GM06990 (cell line): ENCODE data around the gene TSPOAP1.

Source experiments
- DNase-seq: peaks from one replicate; pipeline ENCODE4 v3.0.0-alpha.2; 2011; ENCODE audit not compliant: insufficient read length; ENCODE audit errors: extremely low read depth
- H3K27me3 ChIP-seq: replicated peaks from 2 replicates; pipeline ENCODE4 v1.6.0; 2011; ENCODE audit warnings: low read length; ENCODE audit not compliant: control insufficient read depth, insufficient read depth
- H3K36me3 ChIP-seq: 2 replicates; pipeline ENCODE4 v1.5.1; 2011; ENCODE audit warnings: low read length; ENCODE audit not compliant: control insufficient read depth, insufficient read depth
- H3K4me3 ChIP-seq: replicated peaks from 2 replicates; pipeline ENCODE4 v1.5.1; 2011; ENCODE audit warnings: low read depth, mild to moderate bottlenecking, control low read depth, low read length
- TF ChIP-seq, protein P1 (sequence below): IDR thresholded peaks from 2 replicates; pipeline ENCODE4 v1.5.1; 2011; ENCODE audit warnings: low read length, control low read depth, mild to moderate bottlenecking, inconsistent platforms; ENCODE audit not compliant: insufficient read depth, poor library complexity, severe bottlenecking

The TSPOAP1 gene

DNA sequence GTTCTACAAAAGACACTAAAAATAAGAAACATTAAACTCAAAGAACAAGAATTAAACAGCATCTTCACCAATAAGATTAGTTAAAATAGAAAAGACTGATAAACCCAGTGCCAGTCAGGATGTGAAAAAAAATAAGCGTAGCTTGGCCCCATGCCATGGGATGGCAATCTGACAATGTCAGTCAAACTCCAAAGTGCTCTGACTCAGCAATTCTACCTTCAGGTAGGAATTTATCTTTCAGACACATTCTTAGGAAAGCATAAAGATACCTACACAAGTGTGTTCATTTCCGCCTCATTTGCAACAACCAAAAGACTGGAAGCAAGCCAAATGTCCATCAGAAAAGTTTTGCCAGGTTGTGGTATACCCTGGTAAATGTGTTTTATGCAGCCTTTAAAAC, 38.7 kb downstream of the TSPOAP1 start:
- DNase-seq = no peak
- Histone ChIP-seq H3K4me3 (no peak overlapping the region), H3K36me3 (no peaks in the 10 kb centered on the region), H3K27me3 (no peaks in the 10 kb centered on the region)
- TF ChIP-seq, protein P1, sequence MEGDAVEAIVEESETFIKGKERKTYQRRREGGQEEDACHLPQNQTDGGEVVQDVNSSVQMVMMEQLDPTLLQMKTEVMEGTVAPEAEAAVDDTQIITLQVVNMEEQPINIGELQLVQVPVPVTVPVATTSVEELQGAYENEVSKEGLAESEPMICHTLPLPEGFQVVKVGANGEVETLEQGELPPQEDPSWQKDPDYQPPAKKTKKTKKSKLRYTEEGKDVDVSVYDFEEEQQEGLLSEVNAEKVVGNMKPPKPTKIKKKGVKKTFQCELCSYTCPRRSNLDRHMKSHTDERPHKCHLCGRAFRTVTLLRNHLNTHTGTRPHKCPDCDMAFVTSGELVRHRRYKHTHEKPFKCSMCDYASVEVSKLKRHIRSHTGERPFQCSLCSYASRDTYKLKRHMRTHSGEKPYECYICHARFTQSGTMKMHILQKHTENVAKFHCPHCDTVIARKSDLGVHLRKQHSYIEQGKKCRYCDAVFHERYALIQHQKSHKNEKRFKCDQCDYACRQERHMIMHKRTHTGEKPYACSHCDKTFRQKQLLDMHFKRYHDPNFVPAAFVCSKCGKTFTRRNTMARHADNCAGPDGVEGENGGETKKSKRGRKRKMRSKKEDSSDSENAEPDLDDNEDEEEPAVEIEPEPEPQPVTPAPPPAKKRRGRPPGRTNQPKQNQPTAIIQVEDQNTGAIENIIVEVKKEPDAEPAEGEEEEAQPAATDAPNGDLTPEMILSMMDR = no peak

DNA sequence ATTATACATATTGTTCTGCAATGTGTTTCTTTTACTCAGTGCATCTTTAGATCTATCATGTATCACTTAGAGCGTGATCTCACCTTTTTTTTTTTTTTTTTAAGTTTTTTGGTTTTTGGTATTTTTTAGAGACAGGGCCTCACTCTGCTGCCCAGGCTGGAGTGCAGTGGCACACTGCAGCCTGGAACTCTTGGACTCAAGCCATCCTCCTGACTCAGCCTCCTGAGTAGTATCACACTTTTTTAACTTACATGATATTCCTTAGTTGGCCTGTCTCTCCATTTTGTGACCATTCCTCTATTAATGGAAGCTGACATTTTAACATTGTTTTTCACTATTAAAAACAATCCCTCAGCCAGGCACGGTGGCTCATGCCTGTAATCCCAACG, 43.2 kb downstream of the TSPOAP1 start:
- no peaks in the 10 kb centered on the region; the same call in 1 of the 2 replicates for H3K27me3 ChIP-seq
- TF ChIP-seq, protein P1 = no peak
- H3K4me3 ChIP-seq = no peak overlapping the region
- DNase-seq = no peak
- H3K36me3 ChIP-seq = no peaks in the 10 kb centered on the region

DNA sequence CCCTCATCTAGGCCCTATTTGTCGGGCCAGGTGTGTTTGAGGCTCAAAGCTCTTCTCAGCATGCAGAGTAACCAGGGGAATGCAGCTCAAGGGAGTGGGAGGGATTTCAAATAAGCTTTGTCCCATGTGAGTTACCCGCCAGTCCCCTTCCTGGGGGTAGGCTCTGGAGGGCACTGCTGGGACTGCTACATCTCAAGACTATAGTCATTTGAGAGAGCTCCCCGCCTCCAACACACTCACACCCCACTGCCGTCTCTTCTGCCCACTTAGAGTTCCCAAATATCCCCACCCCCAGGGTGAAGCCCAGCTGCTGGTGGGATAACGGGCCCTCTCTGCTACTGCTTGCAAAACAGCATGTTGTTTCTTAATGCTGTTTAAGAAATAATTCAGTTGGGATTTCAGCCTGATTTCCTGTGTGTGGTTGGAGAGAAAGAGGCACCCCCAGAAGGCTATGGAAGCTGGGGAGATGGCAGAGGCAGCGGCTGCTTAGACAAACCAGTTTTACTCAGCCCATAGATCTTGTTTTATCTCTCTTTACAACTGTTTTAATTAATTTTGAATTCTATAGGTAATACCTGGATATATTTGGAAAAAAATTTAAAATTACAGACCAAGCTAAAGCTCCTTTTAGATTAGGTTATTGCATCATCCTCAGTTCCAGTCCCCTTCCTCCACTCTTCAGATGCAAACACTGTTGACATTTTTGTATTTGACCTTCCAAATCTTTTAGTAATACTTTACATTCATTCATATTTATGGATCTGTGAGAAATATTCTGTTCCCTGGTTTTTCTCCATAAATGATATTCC, 43.8 kb downstream of the TSPOAP1 start:
- Histone ChIP-seq H3K36me3 (no peaks in the 10 kb centered on the region), H3K4me3 (no peak overlapping the region), H3K27me3 (no peaks in the 10 kb centered on the region; the same call in 1 of the 2 replicates)
- DNase-seq = no peak
- TF ChIP-seq, protein P1 = no peak

DNA sequence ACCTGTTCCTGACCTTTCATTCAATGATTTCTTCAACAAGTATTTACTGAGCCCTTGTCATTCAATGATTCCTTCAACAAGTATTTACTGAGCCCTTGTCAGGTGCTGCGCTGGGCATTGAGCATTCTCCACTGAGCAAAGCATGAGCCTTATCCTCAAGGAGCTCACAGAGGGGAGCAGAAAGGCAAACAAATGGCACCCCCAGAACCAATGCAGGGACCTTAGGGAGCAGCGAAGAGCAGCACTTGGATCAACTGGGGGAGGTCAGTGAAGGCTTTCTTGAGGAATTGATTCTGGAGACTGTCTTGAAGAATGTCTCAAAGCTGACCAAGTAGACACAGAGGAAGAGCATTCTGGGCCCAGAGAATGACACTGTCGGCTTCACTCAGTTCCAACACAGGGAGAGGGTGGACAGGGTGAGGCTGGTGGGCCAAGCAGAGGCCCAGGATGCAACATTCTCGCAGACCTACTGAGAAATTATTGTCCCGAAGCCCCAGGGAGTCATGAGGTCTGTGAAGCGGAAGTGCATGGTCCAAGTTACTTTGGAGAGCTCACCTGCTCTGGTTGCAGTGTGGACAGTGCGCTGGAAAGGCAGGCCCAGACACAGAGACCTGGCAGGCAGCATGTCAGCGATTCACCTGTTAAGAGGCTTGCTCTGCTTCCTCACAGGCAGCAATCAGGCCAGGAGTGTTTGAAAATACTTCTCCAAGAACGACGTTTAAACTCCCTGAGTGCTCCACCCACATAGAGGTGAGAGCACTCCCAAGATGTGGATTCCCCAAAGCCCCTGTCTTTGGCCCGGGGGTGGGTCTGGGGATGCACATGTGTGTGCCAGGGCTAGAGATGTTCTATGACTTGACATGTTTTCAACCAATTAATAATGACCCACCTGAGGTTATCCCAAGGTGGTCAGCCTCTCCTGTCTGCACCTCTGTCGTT, 44.7 kb downstream of the TSPOAP1 start:
- no peak for DNase-seq
- H3K36me3 ChIP-seq = no peaks in the 10 kb centered on the region
- H3K4me3 ChIP-seq = no peak overlapping the region
- no peaks in the 10 kb centered on the region; the same call in 1 of the 2 replicates for H3K27me3 ChIP-seq
- TF ChIP-seq, protein P1 = no peak

DNA sequence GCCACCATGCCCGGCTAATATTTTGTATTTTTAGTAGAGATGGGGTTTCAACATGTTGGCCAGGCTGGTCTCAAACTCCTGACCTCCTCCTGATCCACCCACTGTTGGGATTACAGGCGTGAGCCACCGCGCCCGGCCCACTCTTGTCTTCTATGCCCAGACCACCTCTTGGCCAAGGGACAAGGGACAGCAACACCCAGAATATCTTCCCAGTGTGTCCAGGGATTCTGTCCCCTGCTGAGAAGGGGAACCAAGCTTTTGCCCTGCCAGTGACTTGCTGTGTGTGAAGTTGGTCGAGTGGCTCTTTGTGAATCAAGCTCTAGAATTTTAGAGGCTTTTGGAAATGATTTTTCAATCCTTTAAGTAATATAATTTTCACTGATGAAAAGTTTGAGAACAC, 46.2 kb downstream of the TSPOAP1 start:
- TF ChIP-seq, protein P1 = no peak
- DNase-seq = no peak
- Histone ChIP-seq H3K36me3 (no peaks in the 10 kb centered on the region), H3K27me3 (no peaks in the 10 kb centered on the region; the same call in 1 of the 2 replicates), H3K4me3 (no peak overlapping the region)
